ENCODE data around the gene DCAF17.
"Not testable (repeated sequence)": the region's sequence is repeated elsewhere in the genome, so short reads cannot be mapped to it uniquely, and the experiment has no call there.

Gene DCAF17

DNA sequence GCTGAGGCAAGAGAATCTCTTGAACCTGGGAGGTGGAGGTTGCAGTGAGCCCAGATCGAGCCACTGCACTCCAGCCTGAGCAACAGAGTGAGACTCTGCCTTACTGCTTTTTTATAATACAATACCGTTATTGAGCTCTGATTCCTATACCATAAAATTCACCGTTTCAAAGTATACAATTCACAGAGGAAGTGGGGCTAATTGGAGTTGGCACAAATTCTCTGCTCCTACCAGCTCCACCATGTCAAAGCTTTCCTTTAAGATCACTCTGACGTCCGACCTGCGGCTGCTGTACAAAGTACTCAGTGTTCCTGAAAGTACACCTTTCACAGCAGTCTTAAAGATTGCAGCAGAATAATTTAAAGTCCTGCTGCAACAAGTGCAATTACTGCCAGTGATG, 58.6 kb downstream of the DCAF17 start:
- TF ChIP-seq, protein P1, sequence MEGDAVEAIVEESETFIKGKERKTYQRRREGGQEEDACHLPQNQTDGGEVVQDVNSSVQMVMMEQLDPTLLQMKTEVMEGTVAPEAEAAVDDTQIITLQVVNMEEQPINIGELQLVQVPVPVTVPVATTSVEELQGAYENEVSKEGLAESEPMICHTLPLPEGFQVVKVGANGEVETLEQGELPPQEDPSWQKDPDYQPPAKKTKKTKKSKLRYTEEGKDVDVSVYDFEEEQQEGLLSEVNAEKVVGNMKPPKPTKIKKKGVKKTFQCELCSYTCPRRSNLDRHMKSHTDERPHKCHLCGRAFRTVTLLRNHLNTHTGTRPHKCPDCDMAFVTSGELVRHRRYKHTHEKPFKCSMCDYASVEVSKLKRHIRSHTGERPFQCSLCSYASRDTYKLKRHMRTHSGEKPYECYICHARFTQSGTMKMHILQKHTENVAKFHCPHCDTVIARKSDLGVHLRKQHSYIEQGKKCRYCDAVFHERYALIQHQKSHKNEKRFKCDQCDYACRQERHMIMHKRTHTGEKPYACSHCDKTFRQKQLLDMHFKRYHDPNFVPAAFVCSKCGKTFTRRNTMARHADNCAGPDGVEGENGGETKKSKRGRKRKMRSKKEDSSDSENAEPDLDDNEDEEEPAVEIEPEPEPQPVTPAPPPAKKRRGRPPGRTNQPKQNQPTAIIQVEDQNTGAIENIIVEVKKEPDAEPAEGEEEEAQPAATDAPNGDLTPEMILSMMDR (IDR thresholded peaks at IDR 0.05; ENCODE audit: control insufficient read depth, insufficient read depth, low read depth, low read length, missing control alignments), result no peak
- DNase-seq (ENCODE audit: low read depth), result no peak
- no peak overlapping the region for H3K4me3 ChIP-seq (ENCODE audit: control insufficient read depth, low read depth, low read length)

DNA sequence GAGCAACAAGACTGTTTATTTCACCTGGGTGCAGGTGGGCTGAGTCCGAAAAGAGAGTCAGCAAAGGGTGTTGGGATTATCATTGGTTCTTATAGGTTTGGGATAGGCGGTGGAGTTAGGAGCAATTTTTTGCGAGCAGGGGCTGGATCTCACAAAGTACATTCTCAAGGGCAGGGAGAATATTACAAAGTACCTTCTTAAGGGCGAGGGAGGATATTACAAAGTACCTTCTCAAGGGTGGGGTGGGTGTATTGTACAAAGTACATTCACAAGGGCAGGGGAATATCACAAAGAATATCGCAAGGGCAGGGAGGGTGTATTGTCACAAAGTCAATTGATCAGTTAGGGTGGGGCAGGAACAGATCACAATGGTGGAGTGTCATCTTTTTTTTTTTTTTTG, 63.6 kb downstream of the DCAF17 start:
- not testable (repeated sequence) for H3K4me3 ChIP-seq (ENCODE audit: control insufficient read depth, low read depth, low read length); DNase-seq (ENCODE audit: low read depth)

DNA sequence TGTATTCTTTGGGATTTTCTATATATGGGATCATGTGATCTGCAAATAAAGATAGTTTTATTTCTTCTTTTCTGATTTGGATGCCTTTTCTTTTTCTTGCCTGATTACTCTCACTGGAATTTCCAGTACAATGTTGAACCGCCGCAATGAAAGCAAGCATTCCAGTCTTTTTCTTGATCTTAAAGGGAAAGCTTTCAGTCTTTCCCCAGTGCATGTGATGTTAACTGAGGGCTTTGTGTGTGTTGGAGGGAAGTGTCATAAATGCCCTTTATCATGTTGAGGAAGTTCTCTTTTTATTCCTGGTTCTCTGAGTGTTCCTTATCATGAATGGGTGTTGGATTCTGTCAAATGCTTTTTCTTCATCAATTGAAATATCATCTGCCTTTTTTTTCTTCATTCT, 71.3 kb downstream of the DCAF17 start:
- DNase-seq (ENCODE audit: low read depth), result no peak
- TF ChIP-seq, protein P1 (IDR thresholded peaks at IDR 0.05; ENCODE audit: control insufficient read depth, insufficient read depth, low read depth, low read length, missing control alignments), result no peak
- H3K4me3 ChIP-seq (ENCODE audit: control insufficient read depth, low read depth, low read length), result no peak overlapping the region

DNA sequence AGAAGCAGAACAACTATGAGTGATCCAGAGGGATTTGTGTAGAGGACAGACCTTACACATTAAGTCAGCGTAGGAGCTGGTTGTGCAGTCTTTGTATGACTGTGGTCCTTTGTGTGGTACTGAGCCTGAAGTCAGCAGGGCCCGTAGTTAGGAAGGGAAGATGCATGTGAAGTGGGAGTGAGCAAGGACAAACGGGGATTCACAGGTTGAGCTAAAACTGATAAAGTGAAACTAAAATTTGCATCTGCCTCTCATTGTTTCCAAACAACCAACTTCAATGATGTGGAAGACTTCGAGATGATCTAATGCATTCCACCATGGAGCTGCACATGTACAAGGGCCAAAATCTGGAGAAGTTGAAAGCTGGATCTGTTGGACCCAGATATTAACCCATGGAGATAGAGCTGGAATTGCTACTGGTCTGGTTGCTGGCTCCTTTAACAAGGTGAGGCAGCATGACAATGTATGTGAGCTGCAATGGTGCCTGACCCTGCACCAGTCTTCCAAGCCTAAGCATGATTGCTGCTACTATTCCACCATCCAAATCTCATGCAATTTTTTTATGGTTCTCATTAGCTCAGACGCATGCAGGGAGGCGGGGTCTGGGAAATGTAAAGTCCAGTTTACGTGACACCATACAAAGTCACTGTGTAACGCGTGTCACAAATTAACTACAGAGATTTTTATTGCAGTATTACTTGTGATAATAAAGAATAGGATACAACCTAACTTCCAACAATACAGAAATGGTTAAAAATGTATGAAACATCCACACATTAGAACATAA, 76.1 kb downstream of the DCAF17 start:
- no peak overlapping the region for H3K4me3 ChIP-seq (ENCODE audit: control insufficient read depth, low read depth, low read length)
- DNase-seq (ENCODE audit: low read depth), result no peak
- TF ChIP-seq, protein P1 (IDR thresholded peaks at IDR 0.05; ENCODE audit: control insufficient read depth, insufficient read depth, low read depth, low read length, missing control alignments), result no peak

DNA sequence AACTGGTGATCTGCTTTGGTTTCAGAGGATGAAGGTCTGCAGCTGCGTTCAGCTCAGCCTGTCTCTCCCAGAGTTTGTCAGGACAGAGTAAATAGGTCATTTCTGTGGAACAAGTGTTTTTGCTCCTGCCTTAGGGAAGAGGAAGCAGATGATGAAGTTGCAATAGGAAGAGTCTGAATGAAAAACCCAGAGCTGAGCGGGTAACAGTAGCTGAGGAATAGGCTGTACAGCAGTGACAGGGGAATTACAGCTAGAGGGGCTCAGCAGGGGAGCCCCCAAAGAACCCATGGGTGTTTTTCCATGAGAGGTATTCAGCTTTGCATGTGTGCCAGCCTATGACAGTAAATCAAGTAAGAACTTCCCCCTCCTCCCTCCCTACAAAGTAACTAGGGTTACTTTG, 78.0 kb downstream of the DCAF17 start:
- TF ChIP-seq, protein P1 (IDR thresholded peaks at IDR 0.05; ENCODE audit: control insufficient read depth, insufficient read depth, low read depth, low read length, missing control alignments), result no peak
- no peak overlapping the region for H3K4me3 ChIP-seq (ENCODE audit: control insufficient read depth, low read depth, low read length)
- DNase-seq (ENCODE audit: low read depth), result no peak

DNA sequence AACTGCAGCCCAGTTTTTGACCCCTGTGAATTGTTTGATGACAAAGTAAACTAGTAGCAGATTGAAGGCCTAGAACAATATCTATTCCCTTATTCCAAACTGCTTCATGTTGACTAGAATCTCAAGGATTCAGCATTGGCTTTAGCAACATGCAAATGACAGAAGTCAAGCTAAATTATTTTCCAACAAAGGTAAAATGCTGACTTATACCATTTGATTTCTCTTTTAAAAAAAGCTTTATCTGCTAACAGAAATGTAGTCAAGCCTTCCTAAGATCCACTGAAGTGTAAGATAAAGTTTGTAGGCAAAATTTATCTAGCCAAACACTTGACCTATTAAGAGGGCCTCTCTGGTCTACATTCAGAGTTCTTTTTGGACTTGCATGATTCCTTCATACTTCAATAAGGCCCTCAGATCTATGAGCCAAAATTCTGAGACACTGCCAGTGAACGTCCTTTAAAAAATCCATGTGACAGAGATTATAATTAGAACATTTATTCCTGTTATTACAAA, 78.7 kb downstream of the DCAF17 start:
- no peak for DNase-seq (ENCODE audit: low read depth)
- TF ChIP-seq, protein P1 (IDR thresholded peaks at IDR 0.05; ENCODE audit: control insufficient read depth, insufficient read depth, low read depth, low read length, missing control alignments), result no peak
- H3K4me3 ChIP-seq (ENCODE audit: control insufficient read depth, low read depth, low read length), result no peak overlapping the region

DNA sequence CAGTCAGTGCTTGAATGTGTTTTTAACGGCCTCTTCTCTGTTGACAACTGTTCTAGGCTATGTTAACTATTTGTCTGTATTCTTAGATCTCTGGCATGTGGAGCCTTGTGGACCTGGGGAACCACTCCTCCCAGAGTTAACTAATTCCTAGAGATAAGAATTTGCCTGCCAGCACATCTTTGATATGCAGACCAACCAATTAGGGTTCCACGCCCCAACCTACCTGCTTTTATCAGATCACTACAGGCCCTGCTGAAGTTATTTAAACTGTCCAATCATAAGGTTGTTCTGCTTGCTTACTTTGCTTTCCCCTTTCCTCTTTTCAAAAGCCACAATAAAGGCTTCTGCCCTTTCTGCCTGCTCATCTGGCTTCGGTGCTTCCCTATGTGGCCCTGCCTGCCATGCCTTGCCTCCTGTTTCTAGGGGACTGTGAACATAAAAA, 79.7 kb downstream of the DCAF17 start:
- TF ChIP-seq, protein P1 (IDR thresholded peaks at IDR 0.05; ENCODE audit: control insufficient read depth, insufficient read depth, low read depth, low read length, missing control alignments), result no peak
- no peak for DNase-seq (ENCODE audit: low read depth)
- no peak overlapping the region for H3K4me3 ChIP-seq (ENCODE audit: control insufficient read depth, low read depth, low read length)
